Fibroblast of villous mesenchyme (primary cell): Measurements from ENCODE around the gene HCFC1. TPM values are rescaled to one million over a fixed set of nuclear protein-coding genes. Genes with fewer than 3 reads are reported as not detected.
A peak's percentile ranks its signal among the peaks of the same experiment; 100 is the strongest.

Source experiments
- DNase-seq: peaks from one replicate; pipeline ENCODE4 v3.0.0-alpha.2; 2010; ENCODE audit warnings: low read depth
- H3K4me3 ChIP-seq: 2 replicates; pipeline ENCODE4 v1.5.1; 2011; ENCODE audit warnings: low read depth, mild to moderate bottlenecking, low read length
- CTCF ChIP-seq: IDR thresholded peaks from 2 replicates; pipeline ENCODE4 v1.5.1; 2012; ENCODE audit warnings: low read depth, mild to moderate bottlenecking, low read length; ENCODE audit not compliant: insufficient read depth
- total RNA-seq: library from RNA; depleted of rRNA; stranded (reverse); fragments of >200 nt; gene quantifications from 2 replicates; pipeline ENCODE4 v1.2.3, GENCODE V29; 2012

The HCFC1 gene
- total RNA-seq, 1 donor, result 28.1 TPM

GRCh38 chrX:154013001-154013421, 41.4 kb upstream of the HCFC1 start:
- TF ChIP-seq CTCF, result no peak
- H3K4me3 ChIP-seq, result no peak overlapping the region
- no peak for DNase-seq

- H3K4me3 ChIP-seq, result no peak overlapping the region
- no peak for DNase-seq
- no peak for TF ChIP-seq CTCF
Measured at GRCh38 chrX:154012336-154012991, 40.8 kb upstream of the HCFC1 start.

- no peak for DNase-seq
- no peak for TF ChIP-seq CTCF
- no peak overlapping the region for H3K4me3 ChIP-seq
Measured at GRCh38 chrX:154011376-154012335, 40.0 kb upstream of the HCFC1 start.

GRCh38 chrX:154010330-154011087, 38.9 kb upstream of the HCFC1 start:
- no peak overlapping the region for H3K4me3 ChIP-seq
- TF ChIP-seq CTCF, result no peak
- DNase-seq, result peak; percentile 60

- H3K4me3 ChIP-seq, result no peak overlapping the region
- TF ChIP-seq CTCF, result no peak
- DNase-seq, result no peak
Measured at GRCh38 chrX:154008521-154008920, 36.9 kb upstream of the HCFC1 start.

GRCh38 chrX:154006947-154007346, 35.3 kb upstream of the HCFC1 start:
- no peak for TF ChIP-seq CTCF
- no peak overlapping the region for H3K4me3 ChIP-seq
- no peak for DNase-seq
